HCT116 (cell line): Measurements from ENCODE around the gene OLA1. TPM values are rescaled to one million over a fixed set of nuclear protein-coding genes. Genes with fewer than 3 reads are reported as not detected.

Source experiments
- ATAC-seq: fragments of 200-7000 bp; cut with Tn5 transposase; 2 replicates; pipeline ENCODE4 v1.9.1; 2020; ENCODE audit warnings: mild to moderate bottlenecking, moderate library complexity
- BruUV-seq: library from RNA; stranded (reverse); fragments of 400-500 nt; replicated peaks from 2 replicates; lab custom pipeline; 2021; lab: Mats Ljungman, UMichigan
- CTCF ChIA-PET: fragments of 300-600 bp; sonication (Branson Sonifier 250); formaldehyde crosslinking; loops from one replicate; lab custom pipeline; 2021; ENCODE audit warnings: antibody characterized with exemption; lab: Charles Lee
- POLR2A ChIA-PET: fragments of 300-600, 350-600 bp; sonication (Branson Sonifier 250); formaldehyde crosslinking; loops from one replicate; lab custom pipeline; 2021; ENCODE audit warnings: antibody characterized with exemption; lab: Charles Lee
- RAD21 ChIA-PET, 2 experiments: fragments of 300-600 bp; sonication (Branson Sonifier 250); formaldehyde crosslinking; loops; one replicate each; lab custom pipeline; 2023; ENCODE audit warnings: low total read pairs in 2 of 2; ENCODE audit not compliant: uncharacterized antibody in 2 of 2, unreplicated experiment in 2 of 2, low non-redundant PET in 1 of 2; lab: Charles Lee
- DNase-seq: peaks from one replicate; pipeline ENCODE4 v3.0.0-alpha.2; 2010; ENCODE audit warnings: low read depth, low spot score
- H2AFZ ChIP-seq: fragments of 200-600 bp; shearing (Covaris generic), sonication (generic); 2 replicates; pipeline ENCODE4 v1.6.1; 2017; ENCODE audit warnings: low read depth, mixed run types, mixed read lengths, antibody characterized with exemption, low read length; ENCODE audit not compliant: poor library complexity, severe bottlenecking
- H3K27ac ChIP-seq: 2 replicates; pipeline ENCODE4 v1.5.1; 2012; ENCODE audit warnings: low read depth, low read length
- H3K27me3 ChIP-seq: fragments of 200-600 bp; sonication (generic); 2 replicates; pipeline ENCODE4 v1.6.1; 2016; ENCODE audit warnings: mixed run types, low read length, mixed read lengths; ENCODE audit not compliant: insufficient read depth
- H3K36me3 ChIP-seq, 2 experiments: fragments of 200-500 bp in 1 of 2; fragments of 200-600 bp in 1 of 2; sonication (Bioruptor generic) in 1 of 2; sonication (generic) in 1 of 2; 2 replicates each; pipeline versions ENCODE4 v1.5.1 to v1.6.1; 2014 to 2016; ENCODE audit warnings: low read length in 2 of 2, inconsistent platforms in 1 of 2, mixed read lengths in 1 of 2, mixed run types in 1 of 2; ENCODE audit not compliant: insufficient read depth in 2 of 2, control insufficient read depth in 1 of 2
- H3K4me1 ChIP-seq, 2 experiments: fragments of 200-600 bp in 1 of 2; sonication (generic) in 1 of 2; 2 replicates each; pipeline versions ENCODE4 v1.5.1 to v1.6.1; 2012 to 2017; ENCODE audit warnings: low read length in 2 of 2, inconsistent platforms in 1 of 2, mild to moderate bottlenecking in 1 of 2, mixed read lengths in 1 of 2, mixed run types in 1 of 2, moderate library complexity in 1 of 2; ENCODE audit not compliant: insufficient read depth in 2 of 2, control insufficient read depth in 1 of 2
- H3K4me2 ChIP-seq: fragments of 200-600 bp; sonication (generic); 2 replicates; pipeline ENCODE4 v1.6.1; 2017; ENCODE audit warnings: mixed run types, low read length, mixed read lengths
- H3K4me3 ChIP-seq, 2 experiments: fragments of 200-600 bp in 1 of 2; sonication (generic) in 1 of 2; replicated peaks in 1 of 2; 2 replicates each; pipeline ENCODE4 v1.5.1; 2011 to 2016; ENCODE audit warnings: low read length in 2 of 2, control low read depth in 1 of 2, low read depth in 1 of 2, mild to moderate bottlenecking in 1 of 2, mixed read lengths in 1 of 2, mixed run types in 1 of 2
- H3K79me2 ChIP-seq: fragments of 200-600 bp; sonication (generic); 2 replicates; pipeline ENCODE4 v1.6.1; 2017; ENCODE audit warnings: mild to moderate bottlenecking, mixed run types, low read length, moderate library complexity, mixed read lengths; ENCODE audit not compliant: insufficient read depth
- H3K9ac ChIP-seq: fragments of 200-600 bp; sonication (generic); 2 replicates; pipeline ENCODE4 v1.6.1; 2016; ENCODE audit warnings: low read length, mixed read lengths
- H3K9me2 ChIP-seq: fragments of 200-600 bp; sonication (generic), shearing (Covaris generic); 2 replicates; pipeline ENCODE4 v1.6.1; 2017; ENCODE audit warnings: mixed run types, mild to moderate bottlenecking, moderate library complexity; ENCODE audit not compliant: insufficient read depth
- H3K9me3 ChIP-seq, 2 experiments: fragments of 200-500 bp in 1 of 2; fragments of 200-600 bp in 1 of 2; sonication (Bioruptor generic) in 1 of 2; sonication (generic) in 1 of 2; 2 replicates each; pipeline ENCODE4 v1.6.1; 2014 to 2017; ENCODE audit warnings: low read length in 2 of 2, mixed read lengths in 2 of 2, inconsistent platforms in 1 of 2, low read depth in 1 of 2, mild to moderate bottlenecking in 1 of 2, mixed run types in 1 of 2, moderate library complexity in 1 of 2; ENCODE audit not compliant: control insufficient read depth in 1 of 2, insufficient read depth in 1 of 2
- H4K20me1 ChIP-seq: fragments of 200-600 bp; sonication (generic), shearing (Covaris generic); 2 replicates; pipeline ENCODE4 v1.6.1; 2017; ENCODE audit warnings: mixed run types, mild to moderate bottlenecking, moderate library complexity; ENCODE audit not compliant: insufficient read depth
- EGR1 ChIP-seq: IDR thresholded peaks from 2 replicates; pipeline ENCODE4 v1.6.1; 2012; ENCODE audit warnings: low read depth
- ELF1 ChIP-seq: IDR thresholded peaks from 2 replicates; pipeline ENCODE4 v1.6.1; 2012; ENCODE audit warnings: low read depth, borderline replicate concordance
- EZH2phosphoT487 ChIP-seq: fragments of 200-600 bp; IDR thresholded peaks from 2 replicates; pipeline ENCODE4 v1.6.1; 2018; ENCODE audit warnings: antibody characterized with exemption, borderline replicate concordance
- FOSL1 ChIP-seq: IDR thresholded peaks from 2 replicates; pipeline ENCODE4 v1.6.1; 2012; ENCODE audit warnings: low read depth
- JUND ChIP-seq: IDR thresholded peaks from 2 replicates; pipeline ENCODE4 v1.6.1; 2012
- POLR2A ChIP-seq: IDR thresholded peaks from 2 replicates; pipeline ENCODE4 v1.7.0; 2011; ENCODE audit warnings: borderline replicate concordance; ENCODE audit not compliant: insufficient read depth, insufficient read length; ENCODE audit errors: extremely low read depth
- RAD21 ChIP-seq: IDR thresholded peaks from 2 replicates; pipeline ENCODE4 v1.6.1; 2012; ENCODE audit warnings: low read depth, mild to moderate bottlenecking
- SP1 ChIP-seq: IDR thresholded peaks from 2 replicates; pipeline ENCODE4 v1.6.1; 2012; ENCODE audit warnings: low read depth
- SRF ChIP-seq: IDR thresholded peaks from 2 replicates; pipeline ENCODE4 v1.6.1; 2012; ENCODE audit warnings: low read depth
- TCF7L2 ChIP-seq: IDR thresholded peaks from 2 replicates; pipeline ENCODE4 v1.7.0; 2011; ENCODE audit warnings: borderline replicate concordance, inconsistent platforms; ENCODE audit not compliant: insufficient read depth, insufficient read length; ENCODE audit errors: extremely low read depth
- YY1 ChIP-seq: IDR thresholded peaks from 2 replicates; pipeline ENCODE4 v1.6.1; 2011; ENCODE audit warnings: low read length, low read depth, moderate library complexity, mild to moderate bottlenecking; ENCODE audit not compliant: insufficient replicate concordance; ENCODE audit errors: extremely low read depth
- ZFX ChIP-seq: fragments of 450-650 bp; IDR thresholded peaks from 2 replicates; pipeline ENCODE4 v1.6.1; 2017
- ZNF274 ChIP-seq: fragments of 200-500 bp; sonication (Bioruptor generic); IDR thresholded peaks from 2 replicates; pipeline ENCODE4 v1.6.1; 2014; ENCODE audit warnings: mild to moderate bottlenecking, low read depth, low read length, inconsistent platforms
- intact Hi-C: fragments of 100-400 bp; cut with micrococcal nuclease; formaldehyde crosslinking; loops from 2 replicates; pipeline ENCODE4 v1.10.0; 2022
- total RNA-seq: library from RNA; stranded (reverse); gene quantifications from one replicate; pipeline ENCODE4 v1.2.1, GENCODE V29; 2021; ENCODE audit not compliant: unreplicated experiment
- TF ChIP-seq, protein P1 (sequence below): IDR thresholded peaks from 2 replicates; pipeline ENCODE4 v1.6.1; 2011; ENCODE audit warnings: mild to moderate bottlenecking, low read length, moderate library complexity; ENCODE audit not compliant: insufficient replicate concordance; ENCODE audit errors: extremely low read depth
- TF ChIP-seq, protein P2 (sequence below), 3 experiments: fragments of 200-600 bp in 1 of 3; sonication (generic) in 1 of 3; IDR thresholded peaks in 2 of 3; conservative IDR thresholded peaks in 1 of 3; 2 replicates each; pipeline ENCODE4 v1.5.1; 2012 to 2017; ENCODE audit warnings: low read depth in 2 of 3, low read length in 2 of 3, antibody characterized with exemption in 1 of 3, borderline replicate concordance in 1 of 3, control low read depth in 1 of 3, mild to moderate bottlenecking in 1 of 3, mixed read lengths in 1 of 3, mixed run types in 1 of 3, moderate library complexity in 1 of 3; ENCODE audit not compliant: insufficient read depth in 1 of 3
- TF ChIP-seq, protein P3 (sequence below): IDR thresholded peaks from 2 replicates; pipeline ENCODE4 v1.6.1; 2012
- TF ChIP-seq, protein P4 (sequence below): IDR thresholded peaks from 2 replicates; pipeline ENCODE4 v1.6.1; 2012

OLA1 gene
- total RNA-seq, 1 experiment from 2014 or later, result 219 TPM

DNA sequence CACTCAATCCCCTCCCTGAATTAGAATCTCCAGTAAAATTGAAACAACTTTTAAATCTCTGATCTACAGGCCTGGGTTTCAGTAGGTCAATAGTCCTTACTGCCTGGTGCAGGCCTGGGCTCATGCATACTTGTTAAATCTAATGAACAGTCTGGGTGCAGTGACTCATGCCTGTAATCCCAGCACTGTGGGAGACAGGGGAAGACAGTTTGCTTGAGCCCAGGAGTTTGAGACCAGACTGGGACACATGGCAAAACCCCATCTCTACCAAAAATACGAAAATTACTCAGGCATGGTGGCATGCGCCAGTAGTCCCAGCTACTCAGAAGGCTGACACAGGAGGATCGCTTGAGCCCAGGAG, 188.5 kb downstream of the OLA1 start:
- H4K20me1 ChIP-seq, result no peaks in the 10 kb centered on the region
- TF ChIP-seq ELF1 (no peak), FOSL1 (no peak), RAD21 (no peak), SP1 (no peak), POLR2A (no peak), JUND (no peak), ZNF274 (no peak), TCF7L2 (no peak), ZFX (no peak), YY1 (no peak), EZH2phosphoT487 (no peak), SRF (no peak), EGR1 (no peak)
- TF ChIP-seq, protein P1, sequence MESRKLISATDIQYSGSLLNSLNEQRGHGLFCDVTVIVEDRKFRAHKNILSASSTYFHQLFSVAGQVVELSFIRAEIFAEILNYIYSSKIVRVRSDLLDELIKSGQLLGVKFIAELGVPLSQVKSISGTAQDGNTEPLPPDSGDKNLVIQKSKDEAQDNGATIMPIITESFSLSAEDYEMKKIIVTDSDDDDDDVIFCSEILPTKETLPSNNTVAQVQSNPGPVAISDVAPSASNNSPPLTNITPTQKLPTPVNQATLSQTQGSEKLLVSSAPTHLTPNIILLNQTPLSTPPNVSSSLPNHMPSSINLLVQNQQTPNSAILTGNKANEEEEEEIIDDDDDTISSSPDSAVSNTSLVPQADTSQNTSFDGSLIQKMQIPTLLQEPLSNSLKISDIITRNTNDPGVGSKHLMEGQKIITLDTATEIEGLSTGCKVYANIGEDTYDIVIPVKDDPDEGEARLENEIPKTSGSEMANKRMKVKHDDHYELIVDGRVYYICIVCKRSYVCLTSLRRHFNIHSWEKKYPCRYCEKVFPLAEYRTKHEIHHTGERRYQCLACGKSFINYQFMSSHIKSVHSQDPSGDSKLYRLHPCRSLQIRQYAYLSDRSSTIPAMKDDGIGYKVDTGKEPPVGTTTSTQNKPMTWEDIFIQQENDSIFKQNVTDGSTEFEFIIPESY, result no peak
- TF ChIP-seq, protein P2, sequence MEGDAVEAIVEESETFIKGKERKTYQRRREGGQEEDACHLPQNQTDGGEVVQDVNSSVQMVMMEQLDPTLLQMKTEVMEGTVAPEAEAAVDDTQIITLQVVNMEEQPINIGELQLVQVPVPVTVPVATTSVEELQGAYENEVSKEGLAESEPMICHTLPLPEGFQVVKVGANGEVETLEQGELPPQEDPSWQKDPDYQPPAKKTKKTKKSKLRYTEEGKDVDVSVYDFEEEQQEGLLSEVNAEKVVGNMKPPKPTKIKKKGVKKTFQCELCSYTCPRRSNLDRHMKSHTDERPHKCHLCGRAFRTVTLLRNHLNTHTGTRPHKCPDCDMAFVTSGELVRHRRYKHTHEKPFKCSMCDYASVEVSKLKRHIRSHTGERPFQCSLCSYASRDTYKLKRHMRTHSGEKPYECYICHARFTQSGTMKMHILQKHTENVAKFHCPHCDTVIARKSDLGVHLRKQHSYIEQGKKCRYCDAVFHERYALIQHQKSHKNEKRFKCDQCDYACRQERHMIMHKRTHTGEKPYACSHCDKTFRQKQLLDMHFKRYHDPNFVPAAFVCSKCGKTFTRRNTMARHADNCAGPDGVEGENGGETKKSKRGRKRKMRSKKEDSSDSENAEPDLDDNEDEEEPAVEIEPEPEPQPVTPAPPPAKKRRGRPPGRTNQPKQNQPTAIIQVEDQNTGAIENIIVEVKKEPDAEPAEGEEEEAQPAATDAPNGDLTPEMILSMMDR (IDR thresholded peaks at IDR 0.05 in 2 of 3, conservative IDR thresholded peaks at IDR 0.05 in 1 of 3; ENCODE audit: borderline replicate concordance in 1 of 3, insufficient read depth in 1 of 3, low read depth in 2 of 3, low read length in 2 of 3), result no peak
- TF ChIP-seq, protein P3, sequence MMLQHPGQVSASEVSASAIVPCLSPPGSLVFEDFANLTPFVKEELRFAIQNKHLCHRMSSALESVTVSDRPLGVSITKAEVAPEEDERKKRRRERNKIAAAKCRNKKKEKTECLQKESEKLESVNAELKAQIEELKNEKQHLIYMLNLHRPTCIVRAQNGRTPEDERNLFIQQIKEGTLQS, result no peak
- TF ChIP-seq, protein P4, sequence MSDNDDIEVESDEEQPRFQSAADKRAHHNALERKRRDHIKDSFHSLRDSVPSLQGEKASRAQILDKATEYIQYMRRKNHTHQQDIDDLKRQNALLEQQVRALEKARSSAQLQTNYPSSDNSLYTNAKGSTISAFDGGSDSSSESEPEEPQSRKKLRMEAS, result no peak
- intact Hi-C loops, result loop anchor here (10.0 kb wide), 1 partner anchor 305 kb away; no protein-coding TSS in a partner anchor
- DNase-seq (no peak), ATAC-seq (no peak)
- ChIA-PET POLR2A (no interaction called here), CTCF (interaction anchor here (0.9 kb wide), 1 partner anchor 19 kb away, joined by 4 read pairs; no protein-coding TSS in a partner anchor), RAD21 (no interaction called here)
- H3K9me3 ChIP-seq, result peaks cover 0 to 6% of the 10 kb centered on the region in 2 experiments; a peak in 1 of 4 replicates
- H3K4me3 ChIP-seq, result no peak overlapping the region
- H3K9me2 ChIP-seq, result no peaks in the 10 kb centered on the region
- no peak overlapping the region for H3K9ac ChIP-seq
- H3K27me3 ChIP-seq, result no peaks in the 10 kb centered on the region
- no peaks in the 10 kb centered on the region for H3K36me3 ChIP-seq
- BruUV-seq, result no TSS peak
- H3K79me2 ChIP-seq, result no peaks in the 10 kb centered on the region
- no peak overlapping the region for H2AFZ ChIP-seq
- peaks cover 0 to 5% of the 10 kb centered on the region in 2 experiments; a peak in 1 of 4 replicates for H3K4me1 ChIP-seq
- no peak overlapping the region for H3K4me2 ChIP-seq
- no peak overlapping the region for H3K27ac ChIP-seq
